B cell (primary cell): Measurements from ENCODE around the gene TMEM138. TPM values are rescaled to one million over a fixed set of nuclear protein-coding genes. Genes with fewer than 3 reads are reported as not detected.

ENCODE experiments used
- ATAC-seq: fragments of 200-7000 bp; cut with Tn5 transposase; one replicate; pipeline ENCODE4 v1.10.0; 2021; ENCODE audit warnings: low read depth, mild to moderate bottlenecking, moderate number of reproducible peaks, moderate library complexity
- CTCF ChIA-PET: fragments of 350-600 bp; sonication (Branson Sonifier 250); formaldehyde crosslinking; loops from one replicate; lab custom pipeline; 2021; ENCODE audit warnings: antibody characterized with exemption, inconsistent platforms; lab: Charles Lee
- POLR2A ChIA-PET: fragments of 350-600 bp; sonication (Branson Sonifier 250); formaldehyde crosslinking; loops from one replicate; lab custom pipeline; 2021; ENCODE audit warnings: antibody characterized with exemption; lab: Charles Lee
- DNase-seq: peaks from one replicate; pipeline ENCODE4 v3.0.0; 2013
- H2AFZ ChIP-seq: 2 replicates; pipeline ENCODE4 v1.6.1; 2012; ENCODE audit warnings: mild to moderate bottlenecking, low read depth, low read length; ENCODE audit not compliant: insufficient read depth, poor library complexity, severe bottlenecking
- H3K27ac ChIP-seq, 2 donors: 1 replicate in 1 of 2; 2 replicates in 1 of 2; pipeline ENCODE4 v1.5.1; 2012 to 2013; ENCODE audit warnings: low read length in 2 of 2, mild to moderate bottlenecking in 2 of 2, moderate library complexity in 1 of 2
- H3K27me3 ChIP-seq, 4 experiments: fragments of 200-600 bp in 1 of 4; sonication (generic) in 1 of 4; replicated peaks in 1 of 4; 1 replicate in 2 of 4; 2 replicates in 2 of 4; pipeline versions ENCODE4 v1.6.1 to v1.7.0; 2013 to 2016; ENCODE audit warnings: low read length in 3 of 4, mild to moderate bottlenecking in 2 of 4, mixed read lengths in 1 of 4, moderate library complexity in 1 of 4; ENCODE audit not compliant: insufficient read depth in 4 of 4, control insufficient read depth in 3 of 4; ENCODE audit errors: control extremely low read depth in 1 of 4
- H3K36me3 ChIP-seq, 2 experiments: replicated peaks in 1 of 2; 1 replicate in 1 of 2; 2 replicates in 1 of 2; pipeline versions ENCODE4 v1.6.1 to v1.7.1; 2013; ENCODE audit warnings: low read length in 1 of 2; ENCODE audit not compliant: insufficient read depth in 2 of 2, control insufficient read depth in 1 of 2; ENCODE audit errors: control extremely low read depth in 1 of 2, extremely low read depth in 1 of 2
- H3K4me1 ChIP-seq, 2 donors: fragments of 200-600 bp in 1 of 2; sonication (generic) in 1 of 2; 1 replicate in 1 of 2; 2 replicates in 1 of 2; pipeline versions ENCODE4 v1.5.1 to v1.6.1; 2013 to 2017; ENCODE audit warnings: low read length in 2 of 2; ENCODE audit not compliant: control insufficient read depth in 2 of 2, insufficient read depth in 2 of 2
- H3K4me2 ChIP-seq: replicated peaks from 2 replicates; pipeline ENCODE3; 2012; ENCODE audit warnings: mild to moderate bottlenecking, low read depth, low read length; ENCODE audit not compliant: poor library complexity, severe bottlenecking
- H3K4me3 ChIP-seq, 5 experiments: fragments of 200-600 bp in 1 of 5; sonication (generic) in 1 of 5; 1 replicate in 3 of 5; 2 replicates in 2 of 5; pipeline versions ENCODE4 v1.5.1 to v1.7.0; 2011 to 2016; ENCODE audit warnings: low read length in 4 of 5, mild to moderate bottlenecking in 4 of 5, low read depth in 2 of 5, control low read depth in 1 of 5, moderate library complexity in 1 of 5; ENCODE audit not compliant: insufficient read depth in 1 of 5; ENCODE audit errors: control extremely low read depth in 1 of 5, extremely low read depth in 1 of 5
- H3K79me2 ChIP-seq: fragments of 200-600 bp; sonication (generic); one replicate; pipeline ENCODE4 v1.6.0; 2016; ENCODE audit warnings: low read length; ENCODE audit not compliant: control insufficient read depth, insufficient read depth
- H3K9ac ChIP-seq: fragments of 200-600 bp; sonication (generic); 2 replicates; pipeline ENCODE4 v1.6.1; 2017; ENCODE audit warnings: mild to moderate bottlenecking, low read length, moderate library complexity
- H3K9me3 ChIP-seq, 3 donors: one replicate each; pipeline versions ENCODE4 v1.6.1 to v1.7.1; 2013; ENCODE audit warnings: low read length in 2 of 3; ENCODE audit not compliant: control insufficient read depth in 2 of 3, insufficient read depth in 1 of 3; ENCODE audit errors: control extremely low read depth in 1 of 3
- H4K20me1 ChIP-seq: 2 replicates; pipeline ENCODE4 v1.6.0; 2012; ENCODE audit warnings: mild to moderate bottlenecking, low read length; ENCODE audit not compliant: insufficient read depth, control insufficient read depth, poor library complexity, severe bottlenecking
- H3K27ac Mint-ChIP-seq: one replicate; pipeline ENCODE4 v1.8.0; 2021; ENCODE audit warnings: mixed read lengths
- H3K27me3 Mint-ChIP-seq: one replicate; pipeline ENCODE4 v1.8.0; 2021; ENCODE audit warnings: mixed read lengths
- H3K4me1 Mint-ChIP-seq: one replicate; pipeline ENCODE4 v1.8.0; 2021; ENCODE audit warnings: mixed read lengths
- H3K4me3 Mint-ChIP-seq: one replicate; pipeline ENCODE4 v1.8.0; 2021; ENCODE audit warnings: mixed read lengths
- H3K9me3 Mint-ChIP-seq: one replicate; pipeline ENCODE4 v1.8.0; 2022; ENCODE audit warnings: mixed read lengths; ENCODE audit not compliant: insufficient read depth
- CTCF ChIP-seq: fragments of 200-600 bp; IDR thresholded peaks from one replicate; pipeline ENCODE4 v1.8.0; 2022; ENCODE audit warnings: antibody characterized with exemption, mild to moderate bottlenecking
- EZH2 ChIP-seq: IDR thresholded peaks from 2 replicates; pipeline ENCODE4 v1.6.1; 2012; ENCODE audit warnings: borderline replicate concordance, low read depth, mild to moderate bottlenecking, moderate library complexity, low read length; ENCODE audit not compliant: insufficient read depth, poor library complexity, severe bottlenecking
- WGBS: methylation state at CpG from one replicate; pipeline ENCODE4 v1.1.5; 2013; ENCODE audit warnings: missing lambda C conversion rate; ENCODE audit not compliant: insufficient coverage; 5-methylcytosine and 5-hydroxymethylcytosine counted together
- intact Hi-C: fragments of 100-400 bp; cut with micrococcal nuclease; formaldehyde crosslinking; loops from one replicate; pipeline ENCODE4 v1.10.0; 2022
- polyA plus RNA-seq: library from polyadenylated mRNA; depleted of rRNA; stranded (reverse); fragments of >200 nt; gene quantifications from 2 replicates; pipeline ENCODE4 v1.2.3, GENCODE V29; 2012
- total RNA-seq, 2 donors: library from RNA; stranded (reverse); fragments of 120-200 nt in 1 of 2; gene quantifications; 1 replicate in 1 of 2; 2 replicates in 1 of 2; pipeline versions ENCODE4 v1.2.3 to v1.2.4, GENCODE V29; 2013 to 2022

Gene TMEM138
- total and polyA plus RNA-seq, 2 donors (not counting 1 experiment from before 2014, with no cell fraction given), result 66.6 to 84.3 TPM

GRCh38 chr11:61364012-61364675, 2.0 kb downstream of the TMEM138 start:
- POLR2A ChIA-PET, result interaction anchor here (1.4 kb wide), 1 partner anchor 65 kb away, joined by 5 read pairs; the partner anchor contains the start of genes CPSF7 and SDHAF2
- H3K9me3 Mint-ChIP-seq, result no peaks in the 10 kb centered on the region
- Histone ChIP-seq H3K27ac (peak overlapping the region in 1 of 2 donors; percentile 93), H2AFZ (no peak overlapping the region), H3K4me2 (no peak overlapping the region), H3K4me1 (peaks cover 24 to 27% of the 10 kb centered on the region in 2 donors), H3K27me3 (no peaks in the 10 kb centered on the region), H3K4me3 (no peak overlapping the region), H3K9me3 (no peaks in the 10 kb centered on the region), H3K9ac (no peak overlapping the region), H3K79me2 (peaks cover 49% of the 10 kb centered on the region), H4K20me1 (peaks cover 13% of the 10 kb centered on the region), H3K36me3 (peaks cover 0 to 42% of the 10 kb centered on the region in 2 experiments)
- peak overlapping the region; percentile 99 for H3K4me3 Mint-ChIP-seq
- H3K27ac Mint-ChIP-seq, result peak overlapping the region; percentile 57
- intact Hi-C loops, result no loop called here
- ATAC-seq (no peak), DNase-seq (no peak)
- WGBS, result 100% methylated on average over 2 of the region's 5 CpGs
- TF ChIP-seq EZH2 (no peak), CTCF (no peak)
- no peaks in the 10 kb centered on the region for H3K27me3 Mint-ChIP-seq
- CTCF ChIA-PET, result interaction anchor here (1.5 to 20.9 kb wide), 4 partner anchors 15 to 28 kb away, joined by 4 to 436 read pairs (median 116); partner anchors contain the start of genes DDB1, TKFC and TMEM216
- peaks cover 35% of the 10 kb centered on the region for H3K4me1 Mint-ChIP-seq

GRCh38 chr11:61367406-61367805, 5.2 kb downstream of the TMEM138 start:
- H3K9ac ChIP-seq, result no peak overlapping the region
- peaks cover 20% of the 10 kb centered on the region for H3K79me2 ChIP-seq
- H3K9me3 ChIP-seq, result no peaks in the 10 kb centered on the region
- DNase-seq (no peak), ATAC-seq (no peak)
- peaks cover 0 to 57% of the 10 kb centered on the region in 2 experiments for H3K36me3 ChIP-seq
- no peak for TF ChIP-seq EZH2
- no peak for TF ChIP-seq CTCF
- no peak overlapping the region for H3K4me2 ChIP-seq
- Mint-ChIP-seq H3K4me3 (no peak overlapping the region), H3K27ac (no peak overlapping the region), H3K27me3 (no peaks in the 10 kb centered on the region), H3K4me1 (peaks cover 15% of the 10 kb centered on the region), H3K9me3 (no peaks in the 10 kb centered on the region)
- CTCF ChIA-PET, result interaction anchor here (2.0 to 20.9 kb wide), 3 partner anchors 18 to 68 kb away, joined by 6 to 436 read pairs (median 60); partner anchors contain the start of genes DDB1 and TKFC
- no peak overlapping the region for H3K4me3 ChIP-seq
- no peaks in the 10 kb centered on the region for H3K27me3 ChIP-seq
- H3K27ac ChIP-seq, result no peak overlapping the region
- POLR2A ChIA-PET, result interaction anchor here (0.8 to 1.2 kb wide), 2 partner anchors 9 to 25 kb away, joined by 3 to 4 read pairs; partner anchors contain the start of gene TMEM216
- 93% methylated on average over 2 of the region's 6 CpGs for WGBS
- peaks cover 7% of the 10 kb centered on the region for H4K20me1 ChIP-seq
- intact Hi-C loops, result no loop called here
- no peak overlapping the region for H2AFZ ChIP-seq
- peaks cover 10 to 11% of the 10 kb centered on the region in 2 donors for H3K4me1 ChIP-seq
